H9 (cell line): Measurements from ENCODE around the gene IRF2. TPM values are rescaled to one million over a fixed set of nuclear protein-coding genes. Genes with fewer than 3 reads are reported as not detected.

Experiments used
- DNase-seq: peaks from one replicate; pipeline ENCODE4 v3.0.0-alpha.2; 2017
- H2AFZ ChIP-seq: one replicate; pipeline ENCODE4 v1.6.1; 2013; ENCODE audit warnings: mild to moderate bottlenecking, low read length, control low read depth, moderate library complexity
- H2AK5ac ChIP-seq: 2 replicates; pipeline ENCODE4 v1.6.1; 2013; ENCODE audit warnings: low read length, control low read depth, mixed read lengths; ENCODE audit not compliant: insufficient read length
- H2BK120ac ChIP-seq: one replicate; pipeline ENCODE4 v1.6.1; 2013; ENCODE audit warnings: low read depth, mild to moderate bottlenecking, low read length, control low read depth, inconsistent platforms; ENCODE audit not compliant: poor library complexity, severe bottlenecking
- H2BK12ac ChIP-seq: 2 replicates; pipeline ENCODE4 v1.6.1; 2013; ENCODE audit warnings: low read length, control low read depth, mixed read lengths, low read depth; ENCODE audit not compliant: insufficient read length
- H2BK15ac ChIP-seq: 2 replicates; pipeline ENCODE4 v1.6.1; 2013; ENCODE audit warnings: low read depth, low read length, control low read depth
- H2BK20ac ChIP-seq: one replicate; pipeline ENCODE4 v1.6.1; 2013; ENCODE audit warnings: low read depth, mild to moderate bottlenecking, low read length, control low read depth, inconsistent platforms; ENCODE audit not compliant: poor library complexity, severe bottlenecking
- H2BK5ac ChIP-seq: 2 replicates; pipeline ENCODE4 v1.6.1; 2013; ENCODE audit warnings: low read length, control low read depth, mixed read lengths; ENCODE audit not compliant: insufficient read length
- H3K14ac ChIP-seq: 2 replicates; pipeline ENCODE4 v1.6.1; 2013; ENCODE audit warnings: low read length, control low read depth; ENCODE audit not compliant: insufficient read depth
- H3K18ac ChIP-seq: 2 replicates; pipeline ENCODE4 v1.6.1; 2013; ENCODE audit warnings: low read depth, mild to moderate bottlenecking, mixed read lengths, low read length, control low read depth; ENCODE audit not compliant: insufficient read length
- H3K23ac ChIP-seq: 2 replicates; pipeline ENCODE4 v1.6.1; 2013; ENCODE audit warnings: low read length, control low read depth, mixed read lengths, low read depth; ENCODE audit not compliant: insufficient read length
- H3K23me2 ChIP-seq: 2 replicates; pipeline ENCODE4 v1.6.1; 2013; ENCODE audit warnings: low read depth, mild to moderate bottlenecking, mixed read lengths, low read length, control low read depth; ENCODE audit not compliant: insufficient read length, poor library complexity, severe bottlenecking
- H3K27ac ChIP-seq: 2 replicates; pipeline ENCODE4 v1.5.1; 2013; ENCODE audit warnings: low read length, control low read depth, mixed read lengths, low read depth; ENCODE audit not compliant: insufficient read length
- H3K27me3 ChIP-seq: 2 replicates; pipeline ENCODE4 v1.6.1; 2013; ENCODE audit warnings: low read length, control low read depth, inconsistent platforms; ENCODE audit not compliant: insufficient read depth
- H3K4ac ChIP-seq: 2 replicates; pipeline ENCODE4 v1.6.1; 2013; ENCODE audit warnings: low read depth, mild to moderate bottlenecking, control low read depth, inconsistent platforms, low read length, moderate library complexity
- H3K4me1 ChIP-seq: 2 replicates; pipeline ENCODE4 v1.6.1; 2013; ENCODE audit warnings: low read length, control low read depth, inconsistent platforms; ENCODE audit not compliant: insufficient read depth
- H3K4me2 ChIP-seq: 2 replicates; pipeline ENCODE4 v1.6.1; 2013; ENCODE audit warnings: low read length, control low read depth, mixed read lengths; ENCODE audit not compliant: insufficient read length, insufficient read depth
- H3K56ac ChIP-seq: 2 replicates; pipeline ENCODE4 v1.6.1; 2013; ENCODE audit warnings: low read depth, mild to moderate bottlenecking, mixed read lengths, low read length, control low read depth; ENCODE audit not compliant: insufficient read length
- H3K79me1 ChIP-seq: 2 replicates; pipeline ENCODE4 v1.6.1; 2013; ENCODE audit warnings: low read depth, mild to moderate bottlenecking, moderate library complexity, low read length, control low read depth, inconsistent platforms; ENCODE audit not compliant: insufficient read depth, poor library complexity, severe bottlenecking
- H3K79me2 ChIP-seq: 2 replicates; pipeline ENCODE4 v1.6.1; 2013; ENCODE audit warnings: low read length, control low read depth, inconsistent platforms; ENCODE audit not compliant: insufficient read depth
- H3K9ac ChIP-seq: 2 replicates; pipeline ENCODE4 v1.6.1; 2013; ENCODE audit warnings: low read length, control low read depth, mixed read lengths; ENCODE audit not compliant: insufficient read length; ENCODE audit errors: extremely low read depth
- H3K9me3 ChIP-seq: one replicate; pipeline ENCODE4 v1.6.1; 2013; ENCODE audit warnings: low read depth, low read length, inconsistent platforms; ENCODE audit not compliant: control insufficient read depth
- H3T11ph ChIP-seq: one replicate; pipeline ENCODE4 v1.6.1; 2013; ENCODE audit warnings: mild to moderate bottlenecking, low read length, control low read depth, inconsistent platforms
- H4K20me1 ChIP-seq: one replicate; pipeline ENCODE4 v1.6.1; 2013; ENCODE audit not compliant: control insufficient read depth, insufficient read length, insufficient read depth
- H4K5ac ChIP-seq: 2 replicates; pipeline ENCODE4 v1.6.1; 2013; ENCODE audit warnings: low read depth, mild to moderate bottlenecking, mixed read lengths, low read length, control low read depth; ENCODE audit not compliant: insufficient read length
- H4K8ac ChIP-seq: replicated peaks from 2 replicates; pipeline ENCODE4 v1.6.1; 2013; ENCODE audit warnings: low read length, control low read depth, mixed read lengths, low read depth; ENCODE audit not compliant: insufficient read length
- H4K91ac ChIP-seq: 2 replicates; pipeline ENCODE4 v1.6.1; 2013; ENCODE audit warnings: low read depth, mild to moderate bottlenecking, moderate library complexity, mixed read lengths, low read length, control low read depth; ENCODE audit not compliant: insufficient read length
- H3K27ac Mint-ChIP-seq, 3 experiments: 2 replicates in 2 of 3; 3 replicates in 1 of 3; pipeline ENCODE4 v1.8.0; 2020 to 2021; ENCODE audit warnings: mixed read lengths in 3 of 3, mild to moderate bottlenecking in 1 of 3, moderate library complexity in 1 of 3
- H3K27me3 Mint-ChIP-seq: 2 replicates; pipeline ENCODE4 v1.8.0; 2021; ENCODE audit warnings: low read depth, mild to moderate bottlenecking, moderate library complexity, mixed read lengths
- H3K36me3 Mint-ChIP-seq, 3 experiments: 2 replicates in 2 of 3; 3 replicates in 1 of 3; pipeline ENCODE4 v1.8.0; 2020 to 2021; ENCODE audit warnings: low read depth in 3 of 3, mixed read lengths in 3 of 3; ENCODE audit not compliant: insufficient read depth in 1 of 3
- H3K4me1 Mint-ChIP-seq, 2 experiments: 2 replicates each; pipeline ENCODE4 v1.8.0; 2020; ENCODE audit warnings: mixed read lengths in 2 of 2
- H3K4me3 Mint-ChIP-seq, 2 experiments: 2 replicates in 1 of 2; 3 replicates in 1 of 2; pipeline ENCODE4 v1.8.0; 2020 to 2021; ENCODE audit warnings: mild to moderate bottlenecking in 2 of 2, mixed read lengths in 2 of 2, moderate library complexity in 1 of 2
- H3K9me3 Mint-ChIP-seq, 2 experiments: 2 replicates in 1 of 2; 3 replicates in 1 of 2; pipeline ENCODE4 v1.8.0; 2020; ENCODE audit warnings: mild to moderate bottlenecking in 2 of 2, mixed read lengths in 2 of 2, moderate library complexity in 1 of 2
- WGBS: extraction: QIAGEN DNeasy Blood & Tissue Kit; methylation state at CpG from one replicate; pipeline ENCODE4 v1.1.7; 2013; ENCODE audit warnings: missing lambda C conversion rate, low lambda C conversion rate, mixed read lengths; ENCODE audit not compliant: insufficient read length; ENCODE audit errors: extremely low coverage; 5-methylcytosine and 5-hydroxymethylcytosine counted together
- total RNA-seq: library from RNA; stranded (reverse); gene quantifications from 2 replicates; pipeline ENCODE4 v1.2.1, GENCODE V29; 2021
- TF ChIP-seq, protein P1 (sequence below): fragments of 200-600 bp; sonication (generic); conservative IDR thresholded peaks from 3 replicates; pipeline ENCODE4 v1.8.0; 2021; ENCODE audit warnings: antibody characterized with exemption, mild to moderate bottlenecking

The IRF2 gene
- total RNA-seq, 1 experiment from 2014 or later: 13.5 TPM

DNA sequence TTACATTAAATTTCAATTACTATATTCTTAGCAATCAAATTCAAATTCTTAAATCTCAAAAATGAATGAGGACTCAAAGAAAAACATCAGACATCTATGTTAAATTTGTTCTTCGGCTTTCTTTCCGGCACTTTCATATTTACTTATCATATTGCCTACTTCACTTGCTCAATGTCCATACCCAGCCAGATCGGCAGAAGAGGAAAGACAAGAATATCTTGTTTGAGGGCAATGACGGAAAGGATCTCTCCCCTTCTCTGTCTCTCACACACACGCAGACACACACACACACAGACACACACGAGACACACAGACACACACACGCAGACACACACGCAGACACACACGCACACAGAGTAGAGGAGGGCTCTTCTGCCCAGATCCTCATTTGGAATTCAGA is 13.2 kb upstream of the IRF2 start:
- Mint-ChIP-seq H3K4me3 (no peak overlapping the region), H3K36me3 (peaks cover 3 to 19% (median 4%) of the 10 kb centered on the region in 3 experiments; a peak in 4 of 7 replicates), H3K27me3 (peaks cover 2% of the 10 kb centered on the region; the same call in 1 of the 2 replicates), H3K27ac (no peak overlapping the region), H3K4me1 (no peaks in the 10 kb centered on the region), H3K9me3 (peaks cover 16 to 25% of the 10 kb centered on the region in 2 experiments)
- Histone ChIP-seq H3K27me3 (no peaks in the 10 kb centered on the region), H3K14ac (no peak overlapping the region), H3K56ac (no peak overlapping the region), H4K8ac (no peak overlapping the region), H3K79me1 (no peaks in the 10 kb centered on the region), H4K91ac (no peak overlapping the region), H3K27ac (no peak overlapping the region), H2BK120ac (no peak overlapping the region), H3K9me3 (no peaks in the 10 kb centered on the region), H2BK12ac (no peak overlapping the region), H2AK5ac (no peak overlapping the region), H3K4me1 (no peaks in the 10 kb centered on the region), H3K4ac (no peak overlapping the region), H2BK20ac (no peak overlapping the region), H3K79me2 (no peaks in the 10 kb centered on the region), H2BK15ac (no peak overlapping the region), H3K18ac (no peak overlapping the region), H3K9ac (no peak overlapping the region), H4K20me1 (no peaks in the 10 kb centered on the region), H4K5ac (no peak overlapping the region), H3K4me2 (no peak overlapping the region), H3K23me2 (no peaks in the 10 kb centered on the region), H2BK5ac (no peak overlapping the region), H3K23ac (no peak overlapping the region), H2AFZ (no peak overlapping the region), H3T11ph (no peak overlapping the region)
- no peak for DNase-seq
- WGBS: no CpG with 5 or more reads among the region's 9 CpGs
- TF ChIP-seq, protein P1, sequence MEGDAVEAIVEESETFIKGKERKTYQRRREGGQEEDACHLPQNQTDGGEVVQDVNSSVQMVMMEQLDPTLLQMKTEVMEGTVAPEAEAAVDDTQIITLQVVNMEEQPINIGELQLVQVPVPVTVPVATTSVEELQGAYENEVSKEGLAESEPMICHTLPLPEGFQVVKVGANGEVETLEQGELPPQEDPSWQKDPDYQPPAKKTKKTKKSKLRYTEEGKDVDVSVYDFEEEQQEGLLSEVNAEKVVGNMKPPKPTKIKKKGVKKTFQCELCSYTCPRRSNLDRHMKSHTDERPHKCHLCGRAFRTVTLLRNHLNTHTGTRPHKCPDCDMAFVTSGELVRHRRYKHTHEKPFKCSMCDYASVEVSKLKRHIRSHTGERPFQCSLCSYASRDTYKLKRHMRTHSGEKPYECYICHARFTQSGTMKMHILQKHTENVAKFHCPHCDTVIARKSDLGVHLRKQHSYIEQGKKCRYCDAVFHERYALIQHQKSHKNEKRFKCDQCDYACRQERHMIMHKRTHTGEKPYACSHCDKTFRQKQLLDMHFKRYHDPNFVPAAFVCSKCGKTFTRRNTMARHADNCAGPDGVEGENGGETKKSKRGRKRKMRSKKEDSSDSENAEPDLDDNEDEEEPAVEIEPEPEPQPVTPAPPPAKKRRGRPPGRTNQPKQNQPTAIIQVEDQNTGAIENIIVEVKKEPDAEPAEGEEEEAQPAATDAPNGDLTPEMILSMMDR: no peak
